Stimulated activated CD8-positive, alpha-beta memory T cell treated with anti-CD3 and anti-CD28 coated beads, Interleukin-12 subunit alpha, Interleukin-12 subunit beta, amount 100 ng/mL, for 1 hour (primary cell): Measurements from ENCODE around the gene FAM219B.
"Not testable (repeated sequence)": the region's sequence is repeated elsewhere in the genome, so short reads cannot be mapped to it uniquely, and the experiment has no call there.

Experiments used
- DNase-seq: peaks from one replicate; pipeline ENCODE4 v3.0.0-alpha.2; 2020; ENCODE audit warnings: low read depth

FAM219B gene, protein sequence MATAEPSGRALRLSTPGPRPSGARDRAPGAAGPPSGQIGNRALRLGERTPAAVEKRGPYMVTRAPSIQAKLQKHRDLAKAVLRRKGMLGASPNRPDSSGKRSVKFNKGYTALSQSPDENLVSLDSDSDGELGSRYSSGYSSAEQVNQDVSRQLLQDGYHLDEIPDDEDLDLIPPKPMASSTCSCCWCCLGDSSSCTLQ

DNA sequence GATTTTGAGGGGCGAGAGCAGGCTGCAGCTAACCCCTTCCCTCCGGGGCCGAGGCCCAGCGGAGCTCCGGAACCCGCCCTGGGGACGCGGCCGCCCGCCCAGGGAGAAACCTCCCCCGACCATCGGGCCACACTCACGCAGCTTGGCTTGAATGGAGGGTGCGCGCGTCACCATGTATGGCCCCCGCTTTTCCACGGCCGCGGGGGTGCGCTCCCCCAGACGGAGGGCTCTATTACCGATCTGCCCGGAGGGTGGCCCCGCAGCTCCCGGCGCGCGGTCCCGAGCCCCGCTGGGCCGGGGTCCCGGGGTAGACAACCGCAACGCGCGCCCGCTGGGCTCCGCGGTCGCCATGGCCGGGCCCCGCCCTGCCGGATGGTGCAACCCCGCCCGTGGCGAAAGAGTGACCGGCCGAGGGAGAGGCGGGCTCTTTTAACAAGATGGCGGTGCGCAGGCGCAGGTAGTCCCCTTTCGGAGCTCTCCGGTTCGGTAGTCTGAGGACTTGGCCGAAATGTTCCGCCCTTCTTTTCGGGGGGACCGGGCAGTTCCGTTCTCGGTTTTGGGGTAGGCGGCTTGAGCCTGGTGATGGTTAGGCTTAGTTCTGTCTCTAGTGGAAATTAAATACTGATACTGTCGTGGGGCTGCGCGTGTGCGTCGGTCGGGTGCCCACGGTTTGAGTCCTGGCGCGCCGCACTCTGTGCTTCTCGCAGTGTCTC, at the start of gene FAM219B:
Gene FAM219B (minus strand): TSS at position 402 of the 713 bp plus-strand sequence. CDS start 51 bp downstream, at position 351.
- DNase-seq = peak; percentile 66

DNA sequence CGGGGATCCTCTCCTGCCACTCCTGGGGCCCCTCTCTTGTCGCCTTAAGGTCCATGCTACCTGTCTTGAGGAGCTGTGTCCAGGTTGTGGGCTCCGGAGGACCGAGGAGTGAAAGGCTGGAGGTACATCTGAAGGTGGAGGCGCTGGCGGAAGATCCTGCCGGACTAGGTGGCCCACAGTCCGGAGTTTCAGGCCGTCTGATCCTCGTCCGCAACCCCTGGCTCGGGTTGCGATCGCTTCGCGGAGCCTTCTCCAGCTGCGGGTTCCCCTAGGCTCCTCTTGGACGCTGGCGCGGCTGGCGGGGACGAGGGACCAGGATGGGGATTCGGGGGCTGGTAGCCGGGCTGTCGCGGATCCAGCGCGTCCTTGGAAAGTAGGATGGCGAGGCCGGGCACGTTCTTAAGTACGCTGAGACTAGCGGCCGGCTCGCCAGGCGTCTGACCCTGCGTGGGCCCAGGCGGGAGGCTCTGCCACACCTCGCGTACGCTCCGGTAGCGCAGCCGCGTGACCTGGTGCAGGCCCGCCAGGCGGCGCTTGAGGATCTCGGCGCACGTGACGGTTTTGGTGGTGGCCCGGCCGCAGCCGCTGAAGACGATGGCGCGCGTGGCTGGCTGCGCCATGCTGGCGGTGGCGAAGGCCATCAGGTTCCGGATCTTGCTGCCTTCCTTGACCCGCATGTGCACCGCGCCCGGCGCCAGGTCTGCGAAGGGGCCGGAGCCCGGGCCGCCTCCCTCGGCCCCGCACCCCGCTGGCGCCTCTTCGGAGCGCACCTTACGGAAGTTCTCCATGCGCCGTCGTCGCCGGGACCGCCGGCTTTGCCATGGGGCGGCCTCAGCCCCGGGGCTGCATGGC, 49.4 kb upstream of the FAM219B start:
- peak; percentile 27 for DNase-seq

DNA sequence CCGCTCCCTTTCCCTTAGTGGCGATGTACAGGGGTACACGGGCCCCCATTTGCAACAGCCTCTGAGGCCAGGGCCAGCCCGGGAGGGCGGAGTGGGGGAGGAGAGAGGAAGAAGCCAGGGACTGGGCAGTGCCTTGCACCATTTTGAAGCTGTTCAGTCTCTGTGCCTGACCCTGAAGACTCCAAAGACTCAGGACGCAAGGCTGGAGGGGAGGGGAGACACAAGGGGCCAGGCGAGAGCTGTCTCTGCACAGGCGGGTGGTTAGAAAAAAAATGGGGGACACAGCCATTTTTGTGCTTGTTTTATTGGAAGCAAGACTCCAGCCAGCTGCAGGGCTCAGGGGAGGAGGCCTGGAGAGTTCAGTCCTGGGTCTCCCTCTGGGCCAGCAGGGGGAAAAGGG, 48.4 kb upstream of the FAM219B start:
- DNase-seq = no peak

DNA sequence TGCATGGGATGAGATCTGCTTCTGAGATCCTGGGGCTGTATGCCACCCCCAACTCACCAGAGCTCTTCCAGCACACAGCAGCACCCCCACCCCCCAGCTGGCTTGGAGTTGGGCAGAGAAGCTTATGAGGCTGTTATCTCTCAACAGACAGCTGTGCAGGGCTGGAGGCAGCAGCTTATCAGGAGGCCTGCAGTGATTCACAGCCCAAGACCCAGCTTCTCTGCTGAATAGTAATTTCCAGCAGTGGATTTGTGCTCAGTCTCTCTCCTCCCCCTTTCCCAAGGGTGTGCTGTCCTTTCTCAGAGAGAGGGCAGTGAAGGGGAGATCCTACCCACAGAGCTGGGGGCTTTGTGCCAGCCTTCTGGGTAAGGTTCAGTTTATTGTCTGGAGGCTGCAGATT, 47.9 kb upstream of the FAM219B start:
- DNase-seq = no peak

DNA sequence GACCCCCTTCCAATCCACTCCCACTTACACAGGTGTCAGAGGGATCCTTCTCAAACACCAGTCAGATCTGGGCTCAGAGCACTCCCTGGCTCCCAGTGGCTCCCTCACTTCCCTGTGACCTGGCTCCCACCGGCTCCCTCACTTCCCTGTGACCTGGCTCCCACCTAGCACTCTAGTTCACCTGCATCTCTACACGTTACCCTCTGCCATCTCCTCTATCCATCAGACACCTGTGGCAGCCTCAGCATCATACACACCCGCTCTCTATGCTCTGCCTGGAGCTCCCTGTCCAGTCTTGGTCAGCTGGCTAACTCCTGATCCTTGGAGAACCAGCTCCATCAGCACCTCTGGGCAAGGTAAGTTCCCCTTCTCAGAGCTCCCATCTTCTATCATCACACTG, 44.4 kb upstream of the FAM219B start:
- DNase-seq = no peak

DNA sequence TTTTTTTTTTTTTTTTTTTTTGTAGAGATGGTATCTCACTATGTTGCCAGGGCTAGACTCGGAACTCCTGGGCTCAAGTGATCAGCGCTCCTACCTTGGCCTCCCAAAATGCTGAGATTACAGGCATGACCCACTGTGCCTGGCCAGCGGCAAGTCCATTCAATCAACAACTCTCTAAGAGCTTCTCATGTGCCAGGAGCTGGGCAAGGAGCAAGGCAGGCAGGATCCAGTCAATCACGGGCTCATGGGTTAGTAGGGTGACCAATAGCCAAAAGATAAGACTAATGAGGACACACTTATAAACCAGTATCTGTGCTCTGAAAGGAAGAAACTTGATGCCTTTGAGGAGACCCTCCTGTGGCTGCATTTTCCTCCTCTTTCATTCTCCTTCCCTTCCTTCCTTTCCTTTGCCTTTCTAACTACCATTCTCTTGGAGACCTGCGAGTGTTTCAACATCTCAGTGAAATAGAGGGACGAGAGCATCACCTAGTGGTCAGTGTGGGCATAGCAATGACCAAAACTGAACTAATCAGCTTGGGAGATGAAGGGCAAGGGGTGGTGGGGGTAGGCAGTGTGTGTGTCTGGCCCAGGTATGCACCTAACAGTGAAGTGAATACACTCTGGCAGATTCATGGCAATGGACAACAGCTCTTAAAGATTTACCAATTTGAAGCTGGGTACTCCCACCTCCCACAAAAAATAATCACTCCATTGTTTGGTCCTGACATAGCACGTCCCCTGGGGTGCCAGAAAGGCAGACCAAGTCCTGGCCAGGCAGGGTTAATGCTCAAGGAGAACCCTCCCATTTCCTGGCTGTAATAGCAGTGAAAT, 43.6 kb upstream of the FAM219B start:
- peak; percentile 75 for DNase-seq

DNA sequence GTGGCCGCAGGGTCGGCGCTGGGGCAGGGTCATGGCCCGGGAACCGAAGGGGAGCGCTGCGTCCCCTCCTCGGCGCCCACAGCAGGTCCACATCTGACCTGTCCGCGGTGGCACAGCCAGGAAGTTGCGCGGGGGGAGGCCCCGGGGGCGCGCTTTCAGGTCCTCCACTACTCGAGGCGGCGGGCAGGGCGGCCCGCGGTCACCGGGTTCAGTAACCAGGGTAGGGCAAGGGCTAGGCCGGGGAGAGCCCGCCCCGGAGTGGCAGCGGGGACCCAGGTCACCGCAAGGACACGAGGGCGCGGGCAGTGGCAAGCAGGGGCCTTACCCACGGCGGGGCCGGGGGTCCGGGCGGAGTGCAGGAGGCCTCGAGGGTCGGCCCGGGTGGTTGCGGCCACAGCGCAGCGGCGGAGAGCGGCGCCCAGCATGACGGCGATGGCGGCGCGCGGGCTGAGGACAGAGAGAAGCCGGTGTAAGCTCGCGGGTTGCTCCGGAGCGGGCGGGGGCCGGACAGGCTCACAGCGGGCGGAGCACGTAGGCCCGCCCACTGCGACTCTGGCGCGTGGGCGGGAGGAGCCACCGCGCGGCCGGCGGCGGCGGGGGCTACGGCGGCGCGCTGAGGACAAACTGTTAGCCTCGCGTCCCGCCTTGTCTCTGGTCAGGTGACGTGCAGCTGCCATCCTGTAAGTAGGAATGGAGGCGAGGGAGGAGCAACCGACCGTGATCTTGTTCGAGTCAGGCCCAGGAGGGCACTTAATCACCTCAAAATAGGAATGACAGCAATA, 31.1 kb upstream of the FAM219B start, which contains the start of gene COX5A:
Gene COX5A (minus strand): TSS at position 484 of the 782 bp plus-strand sequence. CDS start 59 bp downstream, at position 425.
- DNase-seq = peak; percentile 82

DNA sequence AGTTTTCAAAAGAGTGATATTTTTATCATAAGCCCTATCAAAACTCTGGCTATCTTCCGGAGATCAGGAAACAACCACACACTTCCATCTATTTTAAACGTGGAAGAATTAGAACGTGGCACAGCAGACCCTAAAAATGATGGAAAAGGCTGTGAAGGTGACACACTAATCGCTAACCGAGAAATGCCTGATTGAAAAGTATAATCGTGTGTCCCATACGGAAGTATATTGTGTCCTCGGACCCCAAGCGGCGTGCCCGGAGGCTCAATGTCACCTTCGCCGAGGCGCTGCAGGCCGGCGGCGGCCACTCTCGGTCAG, 30.6 kb upstream of the FAM219B start:
- no peak for DNase-seq

DNA sequence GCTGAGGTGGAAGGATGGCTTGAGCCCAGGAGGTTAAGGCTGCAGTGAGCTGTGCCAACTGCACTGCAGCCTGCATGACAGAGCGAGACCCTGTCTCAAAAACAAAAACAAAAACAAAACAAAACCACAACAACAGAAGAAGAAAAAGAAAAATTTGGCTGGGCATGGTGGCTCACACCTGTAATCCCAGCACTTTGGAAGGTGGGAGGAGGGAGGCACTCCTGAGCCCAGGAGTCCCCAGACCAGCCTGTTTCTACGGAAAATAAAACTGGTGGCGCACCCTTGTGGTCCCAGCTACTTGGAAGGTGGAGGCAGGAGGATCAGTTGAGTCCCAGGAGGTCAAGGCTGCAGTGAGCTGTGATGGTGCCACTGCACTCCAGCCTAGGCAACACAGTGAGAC, 28.5 kb upstream of the FAM219B start:
- not testable (repeated sequence) for DNase-seq

DNA sequence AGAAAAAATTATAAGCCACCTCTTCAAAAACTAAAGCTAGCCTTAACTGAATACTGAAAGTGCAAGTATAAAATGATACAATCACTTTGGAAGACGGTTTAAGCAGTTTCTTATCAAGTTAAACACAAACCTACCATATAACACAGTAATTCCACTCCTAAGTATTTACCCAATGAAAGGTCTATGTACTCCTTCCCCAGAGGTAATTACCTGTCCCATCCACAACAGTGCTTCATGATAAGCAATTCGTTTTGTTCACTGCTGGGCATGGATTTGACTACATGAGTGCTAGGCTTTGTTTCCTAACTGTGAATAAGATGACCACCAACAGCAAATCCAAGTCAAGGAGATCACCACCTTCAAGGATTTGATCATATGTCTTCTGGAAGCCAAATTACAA, 26.9 kb upstream of the FAM219B start:
- no peak for DNase-seq

DNA sequence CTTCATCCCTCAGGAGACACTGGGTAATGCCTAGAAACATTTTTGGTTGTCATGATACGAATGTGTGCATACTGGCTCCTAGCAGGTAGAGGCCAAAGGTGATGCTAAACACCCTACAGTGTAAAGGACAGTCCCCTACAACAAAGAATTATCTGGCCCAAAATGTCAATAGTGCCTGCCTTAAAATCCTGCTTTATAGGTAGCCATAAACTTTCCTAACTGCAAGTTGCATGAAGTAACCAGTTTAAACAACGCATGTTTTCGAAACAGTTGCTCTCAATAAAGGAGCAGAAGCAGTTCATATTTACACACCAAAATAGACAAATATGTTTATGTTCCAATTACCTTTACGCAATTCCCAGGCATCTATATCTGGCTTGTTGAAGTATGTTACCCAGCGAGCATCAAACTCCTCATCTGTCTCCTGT, 22.1 kb upstream of the FAM219B start:
- no peak for DNase-seq

DNA sequence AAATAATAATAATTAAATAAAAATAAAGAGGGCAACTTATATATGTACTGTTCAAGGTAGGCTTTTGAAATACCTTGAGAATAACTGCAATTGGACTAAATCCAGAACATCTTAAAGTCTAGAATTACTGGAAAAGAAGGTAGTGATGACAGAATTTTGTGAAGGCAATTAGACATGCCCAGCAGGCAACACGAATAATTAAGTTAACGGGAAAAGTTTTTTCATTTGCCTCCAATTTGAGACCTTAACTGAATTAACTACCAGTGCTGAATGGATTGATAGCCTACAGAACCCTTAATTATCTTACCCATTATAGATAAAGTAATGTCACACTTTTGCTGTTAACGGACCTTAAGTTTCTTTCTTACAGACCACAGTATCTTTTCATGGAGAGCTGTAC, 17.9 kb upstream of the FAM219B start:
- no peak for DNase-seq

DNA sequence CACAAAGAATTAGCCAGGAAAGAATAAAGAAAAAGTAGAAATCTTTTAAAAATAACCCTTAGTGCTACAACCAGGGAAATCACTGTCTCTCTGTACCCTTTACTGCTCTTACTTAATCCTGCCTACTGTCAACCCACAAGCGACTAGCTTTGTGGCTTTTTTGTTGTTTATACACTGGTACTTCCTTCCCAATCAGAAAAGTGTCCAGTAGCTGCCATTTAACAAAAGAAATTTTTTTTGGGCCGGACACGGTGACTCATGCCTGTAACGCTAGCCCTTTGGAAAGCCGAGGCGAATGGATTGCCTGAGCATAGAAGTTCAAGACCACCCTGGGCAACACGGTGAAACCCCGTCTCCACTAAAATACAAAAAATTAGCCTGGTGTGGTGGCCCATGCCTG, 13.8 kb upstream of the FAM219B start:
- DNase-seq = no peak

DNA sequence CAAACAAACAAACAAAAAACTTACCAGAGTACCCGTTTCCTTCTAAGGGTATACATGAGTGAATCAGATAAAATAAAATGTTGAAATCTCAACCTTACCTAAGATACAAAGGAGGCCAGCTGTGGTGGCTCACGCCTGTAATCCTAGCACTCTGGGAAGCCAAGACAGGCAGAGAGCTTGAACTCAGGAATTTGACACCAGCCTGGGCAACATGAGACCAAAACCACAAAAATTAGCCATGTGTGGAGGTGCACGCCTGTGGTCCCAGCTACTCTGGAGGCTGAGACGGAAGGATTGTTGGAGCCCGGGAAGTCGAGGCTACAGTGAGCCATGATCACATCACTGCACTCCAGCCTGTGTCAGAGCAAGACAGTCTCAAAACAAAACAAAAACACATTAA, 11.0 kb upstream of the FAM219B start:
- no peak for DNase-seq

DNA sequence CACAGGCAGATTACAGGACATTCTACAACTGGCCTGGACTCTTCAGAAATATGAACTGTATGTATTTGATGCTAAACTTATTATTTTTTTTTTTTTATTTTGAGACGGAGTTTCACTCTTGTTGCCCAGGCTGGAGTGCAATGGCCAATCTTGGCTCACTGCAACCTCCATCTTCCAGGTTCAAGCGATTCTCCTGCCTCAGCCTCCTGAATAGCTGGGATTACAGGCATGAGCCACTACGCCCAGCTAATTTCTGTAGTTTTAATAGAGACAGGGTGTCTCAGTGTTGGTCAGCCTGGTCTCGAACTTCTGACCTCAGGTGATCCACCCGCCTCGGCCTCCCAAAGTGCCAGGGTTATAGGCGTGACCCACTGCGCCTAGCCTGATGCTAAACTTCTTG, 7.1 kb upstream of the FAM219B start:
- DNase-seq = not testable (repeated sequence)

DNA sequence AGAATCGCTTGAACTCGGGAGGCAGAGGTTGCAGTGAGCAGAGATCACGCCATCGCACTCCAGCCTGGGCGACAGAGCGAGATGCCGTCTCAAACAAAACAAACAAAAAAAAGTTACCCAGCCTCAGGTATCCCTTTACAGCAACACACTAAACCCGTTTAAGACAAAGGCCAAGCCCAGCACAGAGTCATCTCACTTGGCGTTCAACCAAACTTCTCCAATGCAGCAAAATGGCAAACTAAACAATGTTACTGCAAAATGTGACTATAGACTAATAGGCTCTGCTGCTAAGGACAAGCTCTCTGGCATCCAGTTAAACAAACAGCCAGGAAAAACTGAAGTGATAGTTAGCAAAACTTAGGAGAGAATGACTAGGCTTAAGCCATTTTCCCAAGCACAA, 6.4 kb upstream of the FAM219B start:
- DNase-seq = no peak

DNA sequence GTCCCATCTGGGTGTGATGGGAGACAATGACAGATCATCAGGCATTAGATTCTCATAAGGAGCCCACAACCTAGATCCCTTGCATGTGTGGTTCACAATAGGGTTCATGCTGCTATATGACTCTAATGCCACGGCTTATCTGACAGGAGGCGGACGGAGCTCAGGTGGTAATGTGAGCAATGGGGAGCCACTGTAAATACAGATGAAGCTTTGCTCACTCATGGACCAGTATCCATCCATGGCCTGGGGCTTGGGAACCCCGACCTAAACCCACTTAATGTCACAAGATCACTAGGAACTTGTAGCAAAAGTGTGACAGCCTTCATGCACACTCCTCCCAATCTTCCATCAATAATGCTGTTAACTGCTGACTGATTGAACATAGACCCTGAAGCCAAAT, 2.0 kb upstream of the FAM219B start:
- no peak for DNase-seq

DNA sequence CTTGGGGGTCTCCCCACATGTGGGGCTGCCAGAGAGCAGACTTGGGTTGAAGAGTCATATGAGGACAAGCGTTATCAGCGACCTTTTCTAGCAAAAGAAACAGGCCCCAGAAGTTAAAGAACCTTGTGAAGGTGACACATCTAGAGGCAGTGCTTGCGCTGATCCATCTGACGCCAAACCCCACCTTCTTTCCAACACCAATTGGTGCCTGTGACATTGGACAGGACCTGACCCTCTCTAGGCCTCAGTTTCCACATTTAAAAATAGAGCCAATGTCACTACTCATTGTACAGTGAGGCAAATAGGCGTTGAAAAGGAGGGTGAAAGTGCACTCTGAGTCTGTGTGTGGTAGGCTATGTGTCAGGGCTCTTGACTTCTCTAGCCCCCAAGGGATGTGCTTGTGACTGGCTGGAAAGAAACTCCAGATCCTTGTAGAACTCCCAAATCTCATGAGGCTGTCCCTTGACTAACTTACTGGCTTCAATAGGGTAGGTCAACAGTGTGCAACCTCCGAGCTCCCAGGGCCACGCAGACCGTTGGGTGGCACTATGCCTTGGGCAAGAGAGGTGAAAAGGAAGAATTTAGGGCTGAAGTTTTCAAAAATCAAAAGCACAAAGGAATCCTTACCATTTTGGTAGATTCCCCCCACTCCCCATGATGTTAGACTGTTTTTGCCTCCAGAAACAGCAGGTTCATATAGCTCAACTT, 666 bp upstream of the FAM219B start:
- no peak for DNase-seq

DNA sequence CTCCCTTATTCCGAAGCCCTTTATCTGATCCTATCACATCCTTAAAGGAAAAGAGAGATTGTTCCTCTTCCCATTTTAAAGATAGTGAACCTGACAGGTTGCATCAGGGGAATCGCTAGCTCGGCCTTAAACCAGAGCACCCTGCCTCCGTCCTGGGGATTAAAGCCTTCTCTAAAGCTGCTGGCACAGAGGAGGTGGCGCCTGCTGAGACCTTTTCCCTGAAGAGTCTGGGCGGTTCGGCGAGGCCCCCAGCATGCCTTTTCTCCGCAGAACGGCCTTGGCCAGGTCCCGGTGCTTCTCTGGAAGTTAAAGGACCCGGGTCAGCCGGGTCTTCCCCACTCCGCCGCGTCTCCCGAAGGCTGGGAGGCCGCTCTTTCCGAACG, 593 bp downstream of the FAM219B start:
- no peak for DNase-seq

DNA sequence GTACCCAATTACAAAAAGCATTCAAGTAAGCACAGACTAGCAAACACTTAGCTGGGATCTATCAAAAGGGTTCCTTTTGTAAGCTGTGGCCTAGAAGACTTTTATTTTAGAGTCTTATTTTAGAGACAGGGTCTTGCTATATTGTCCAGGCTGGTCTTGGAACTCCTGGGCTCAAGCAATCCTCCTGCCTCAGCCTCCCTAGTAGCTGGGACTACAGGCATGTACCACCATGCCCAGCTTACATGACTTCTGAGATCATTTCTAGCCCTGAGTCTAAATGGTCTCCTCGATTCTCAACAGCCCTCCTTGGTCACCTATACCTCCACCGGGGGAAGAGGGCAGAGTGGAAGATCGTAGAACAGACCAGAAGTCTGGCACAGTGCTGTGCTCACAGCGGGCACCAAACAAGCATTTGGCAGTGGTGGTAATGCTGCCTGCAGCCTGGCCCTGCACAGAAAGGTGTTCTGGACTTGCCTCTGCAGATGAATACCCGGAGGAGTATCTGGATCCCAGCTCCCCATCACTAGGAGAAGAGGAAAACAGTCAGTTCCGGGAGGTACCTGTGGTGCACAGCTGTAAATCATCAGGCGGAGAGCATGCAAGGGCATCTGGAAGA, 2.4 kb downstream of the FAM219B start:
- no peak for DNase-seq
